Ecto neural progenitor cell (in vitro differentiated cells): ENCODE results near the gene PITPNC1.
"Not testable (repeated sequence)": the region's sequence is repeated elsewhere in the genome, so short reads cannot be mapped to it uniquely, and the experiment has no call there.

Experiments used
- DNase-seq: peaks from one replicate; pipeline ENCODE4 v3.0.0-alpha.2; 2018; ENCODE audit warnings: low spot score

The PITPNC1 gene

GRCh38 chr17:67651218-67651579 is 274.1 kb downstream of the PITPNC1 start:
- not testable (repeated sequence) for DNase-seq

DNA sequence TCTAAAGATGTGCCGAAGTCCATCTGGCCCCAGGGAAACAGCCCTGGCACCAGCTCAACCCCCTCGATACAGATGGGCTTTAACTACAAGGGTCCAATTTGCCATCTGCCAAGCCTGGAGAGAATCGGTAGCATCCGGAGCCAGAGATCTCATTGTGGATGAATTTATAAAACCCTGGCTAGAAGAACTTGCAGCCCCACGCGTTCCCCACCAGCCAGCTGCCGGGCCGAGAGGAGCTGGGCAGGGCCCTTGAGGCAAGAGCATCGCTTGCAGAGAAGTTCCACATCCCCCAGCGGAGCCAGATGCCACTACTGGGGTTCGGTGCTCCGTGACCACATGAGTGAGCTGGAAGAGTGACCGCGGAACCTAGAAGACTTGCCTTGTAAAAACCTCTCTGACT is 275.4 kb downstream of the PITPNC1 start:
- DNase-seq: no peak

DNA sequence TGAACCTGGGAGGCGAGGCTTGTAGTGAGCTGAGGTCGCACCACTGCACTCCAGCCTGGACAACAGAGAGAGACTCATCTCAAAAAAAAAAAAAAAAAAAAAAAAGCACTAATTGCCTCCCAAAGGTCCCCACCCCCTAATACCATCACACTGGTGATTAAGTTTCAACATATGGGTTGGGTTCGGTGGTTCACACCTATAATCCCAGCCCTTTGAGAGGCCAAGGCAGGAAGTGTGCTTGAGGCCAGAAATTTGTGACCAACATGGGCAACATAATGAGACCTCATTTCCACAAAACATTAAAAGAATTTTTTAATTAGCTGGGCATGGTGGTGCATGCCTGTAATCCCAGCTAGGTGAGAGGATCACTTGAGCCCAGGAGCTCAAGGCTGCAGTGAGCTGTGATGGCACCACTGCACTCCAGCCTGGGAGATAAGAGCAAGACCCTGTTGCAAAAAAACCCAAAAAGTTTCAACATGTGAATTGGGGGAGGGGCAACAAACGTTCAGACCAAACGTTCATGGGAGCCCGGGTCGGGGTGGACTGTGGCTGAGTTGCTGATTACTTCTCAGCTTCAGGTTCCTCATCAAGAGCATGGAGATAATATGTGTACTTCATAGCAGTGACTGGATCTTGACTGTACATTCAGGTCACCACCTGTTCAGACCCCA is 278.5 kb downstream of the PITPNC1 start:
- no peak for DNase-seq

DNA sequence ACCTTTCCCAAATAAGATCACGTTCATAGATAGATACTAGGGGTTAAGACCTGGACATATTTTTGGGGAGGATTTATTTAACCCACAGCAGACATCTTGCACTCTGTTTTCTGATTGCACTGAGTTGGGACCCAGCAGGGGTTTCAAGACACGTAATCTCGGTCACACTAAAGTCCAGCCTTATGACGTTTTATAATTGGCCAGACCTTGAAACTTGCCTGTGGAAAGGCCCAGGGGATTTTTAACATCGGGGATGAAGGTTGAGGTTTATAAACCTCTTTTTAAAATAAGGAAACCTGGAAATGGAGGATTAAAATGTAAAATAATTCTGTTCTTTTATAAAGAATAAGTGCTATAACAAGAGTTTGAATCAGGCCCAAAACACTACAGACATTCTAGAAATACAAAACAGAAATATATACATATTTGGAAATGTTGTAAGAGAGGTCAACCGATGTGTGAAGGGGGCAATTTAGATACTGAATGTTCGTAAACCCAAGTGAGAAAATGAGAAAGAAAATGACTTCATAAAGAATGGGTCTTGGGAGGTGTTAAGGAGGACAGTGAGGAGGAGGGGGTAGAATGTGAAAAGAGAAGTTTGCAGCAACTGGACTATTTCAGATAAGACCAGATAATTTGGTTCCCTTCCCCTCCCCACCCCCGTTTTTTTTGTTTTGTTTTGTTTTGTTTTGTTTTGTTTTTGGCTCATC is 279.6 kb downstream of the PITPNC1 start:
- DNase-seq: no peak

DNA sequence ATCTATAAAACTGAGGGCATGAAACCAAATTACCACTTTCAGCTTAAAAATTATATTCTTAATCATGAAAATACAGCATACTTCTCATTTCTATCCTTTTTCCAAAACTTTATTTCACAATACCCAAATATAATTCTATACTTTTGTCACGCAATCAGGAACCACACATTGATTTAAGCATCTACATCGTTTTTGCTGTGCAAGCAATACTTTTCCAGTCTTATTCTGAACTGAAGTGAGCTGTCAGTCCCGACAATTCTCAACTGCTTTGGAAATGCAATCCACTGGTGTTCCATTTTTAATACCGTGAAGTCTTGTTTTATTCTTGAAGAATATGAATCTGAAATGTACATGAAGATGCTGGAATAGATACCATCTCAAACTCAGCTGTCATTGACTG is 280.5 kb downstream of the PITPNC1 start:
- no peak for DNase-seq

DNA sequence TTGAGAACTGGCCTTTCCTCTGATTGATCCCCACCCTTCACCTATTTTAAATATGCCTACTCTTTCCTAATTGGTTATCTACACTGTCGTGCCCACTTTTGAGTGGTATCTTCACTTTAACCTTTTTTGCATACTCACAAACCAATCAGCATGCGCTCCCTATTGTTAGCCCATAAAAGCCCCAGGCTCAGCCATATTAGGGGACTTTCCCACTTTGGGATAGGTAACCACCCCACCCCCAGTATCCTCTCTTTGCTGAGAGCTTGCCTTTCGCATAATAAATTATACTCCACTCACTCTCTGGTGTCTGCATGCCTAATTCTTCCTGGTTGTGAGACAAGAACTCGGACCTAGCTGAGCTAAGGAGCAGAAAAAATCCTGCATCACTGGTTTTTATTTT is 281.2 kb downstream of the PITPNC1 start:
- DNase-seq: no peak

DNA sequence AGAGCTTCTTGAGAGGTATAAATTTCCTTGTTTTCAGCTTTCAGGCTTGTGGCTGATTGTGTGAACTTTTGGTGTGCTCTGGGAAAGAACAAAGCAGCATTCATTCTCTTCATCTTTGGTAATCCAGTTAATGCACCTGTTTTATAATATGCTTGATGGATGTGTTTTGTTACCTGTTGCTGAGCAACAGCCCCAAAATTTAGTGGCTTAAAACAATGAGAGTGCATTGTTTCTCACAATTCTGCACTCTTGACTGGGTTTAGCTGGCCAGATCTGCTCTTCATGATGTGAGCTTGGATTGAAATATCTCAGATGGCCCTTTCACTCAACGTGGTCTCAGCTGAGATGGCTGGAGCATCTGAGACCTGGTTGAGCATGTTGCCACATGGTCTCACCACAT is 281.9 kb downstream of the PITPNC1 start:
- DNase-seq: no peak

GRCh38 chr17:67662712-67663111 is 285.6 kb downstream of the PITPNC1 start:
- DNase-seq: no peak

DNA sequence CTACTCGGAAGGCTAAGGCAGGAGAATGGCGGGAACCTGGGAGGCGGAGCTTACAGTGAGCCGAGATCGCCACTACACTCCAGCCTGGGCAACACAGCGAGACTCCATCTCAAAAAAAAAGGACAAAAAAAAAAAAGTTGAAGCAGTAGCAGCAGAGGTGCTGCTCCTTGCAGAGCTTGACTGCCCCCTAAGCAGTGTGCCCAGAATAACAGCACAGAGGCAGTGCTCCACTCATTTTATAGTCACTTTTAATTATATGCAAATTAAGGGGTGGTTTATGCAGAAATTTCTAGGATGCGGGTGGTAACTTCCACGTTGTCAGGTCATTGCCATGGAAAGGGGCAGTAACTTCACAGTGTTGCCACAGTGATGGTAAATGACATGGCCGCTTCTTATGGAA is 286.4 kb downstream of the PITPNC1 start:
- DNase-seq: no peak

GRCh38 chr17:67666028-67666427 is 288.9 kb downstream of the PITPNC1 start:
- no peak for DNase-seq

GRCh38 chr17:67666710-67667109 is 289.6 kb downstream of the PITPNC1 start:
- no peak for DNase-seq

- no peak for DNase-seq
Measured at GRCh38 chr17:67671493-67671892, 294.4 kb downstream of the PITPNC1 start.

- no peak for DNase-seq
Measured at GRCh38 chr17:67672592-67673335, 295.7 kb downstream of the PITPNC1 start.

DNA sequence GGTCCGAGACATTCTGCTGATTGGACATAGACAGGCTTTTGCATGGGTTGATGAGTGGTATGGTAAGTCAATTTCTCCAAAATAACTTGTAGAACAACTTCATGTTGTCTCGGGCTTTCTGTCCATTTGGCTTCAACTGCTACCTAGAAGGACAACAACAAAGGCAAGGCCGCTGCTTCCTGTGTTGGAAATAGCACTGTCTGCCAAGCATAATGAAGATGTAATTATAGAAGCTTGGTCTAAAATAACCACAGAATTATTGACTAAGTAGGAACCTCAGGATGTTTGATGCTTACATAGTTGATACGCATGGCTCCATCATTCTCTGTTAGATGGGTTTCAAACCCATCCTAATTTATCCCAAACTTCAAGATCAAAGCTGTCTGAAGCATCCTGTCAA is 298.4 kb downstream of the PITPNC1 start:
- no peak for DNase-seq

- no peak for DNase-seq
Measured at GRCh38 chr17:67676305-67676704, 299.2 kb downstream of the PITPNC1 start.

GRCh38 chr17:67678414-67678813 is 301.3 kb downstream of the PITPNC1 start:
- no peak for DNase-seq

GRCh38 chr17:67679225-67679624 is 302.1 kb downstream of the PITPNC1 start:
- DNase-seq: no peak

GRCh38 chr17:67679721-67680120 is 302.6 kb downstream of the PITPNC1 start:
- no peak for DNase-seq

DNA sequence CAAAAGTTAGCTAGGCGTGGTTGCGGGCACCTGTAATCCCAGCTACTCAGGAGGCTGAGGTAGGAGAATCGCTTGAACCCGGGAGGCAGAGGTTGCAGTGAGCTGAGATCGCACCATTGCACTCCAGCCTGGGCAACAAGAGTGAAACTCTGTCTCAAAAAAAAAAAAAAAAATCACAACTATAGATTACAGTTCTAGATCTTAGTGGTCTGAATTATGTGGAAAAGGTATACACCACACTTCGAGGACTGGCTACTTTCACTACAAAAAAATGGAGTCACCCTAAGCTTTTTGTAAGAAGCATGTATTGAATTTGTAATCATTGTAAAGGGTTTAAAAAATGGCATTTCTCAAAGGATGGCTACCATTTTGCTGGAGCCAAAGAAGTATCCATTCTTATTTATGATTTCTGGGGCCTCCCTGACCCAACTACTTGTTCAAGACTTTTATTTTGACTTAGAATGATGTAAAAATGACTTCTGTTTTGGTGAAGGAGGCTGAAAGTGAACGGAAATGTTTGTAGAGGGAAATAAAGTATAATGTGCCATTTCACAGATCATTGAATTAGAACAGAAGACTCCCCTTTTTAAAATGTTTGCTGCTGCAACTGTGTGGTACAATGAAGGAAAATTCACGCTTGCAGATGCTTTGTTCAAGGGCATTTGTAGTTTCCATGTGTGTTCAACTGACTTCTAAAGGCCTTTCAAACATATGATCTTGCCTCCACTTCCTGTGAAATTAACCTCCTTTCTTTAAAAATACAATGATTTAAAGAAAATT is 303.6 kb downstream of the PITPNC1 start:
- no peak for DNase-seq

DNA sequence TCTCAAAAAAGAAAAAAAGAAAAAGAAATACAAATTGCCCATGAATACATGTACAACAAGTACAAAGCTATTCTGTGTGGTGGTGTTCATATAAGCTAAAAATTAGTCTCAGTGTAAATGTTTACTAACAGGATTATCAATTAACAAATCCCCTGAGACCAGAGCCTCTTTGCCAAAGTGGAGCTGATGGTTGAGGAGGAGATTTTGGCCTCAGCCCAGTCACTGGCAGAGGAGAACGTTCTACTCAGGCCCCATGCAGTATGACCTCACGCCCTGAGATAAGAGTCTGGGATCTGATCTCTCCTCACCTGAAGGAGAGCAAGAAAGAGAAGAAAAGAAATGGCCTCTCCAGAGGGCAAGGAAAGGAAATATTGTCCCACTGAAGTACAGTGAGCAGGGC is 305.1 kb downstream of the PITPNC1 start:
- DNase-seq: no peak

DNA sequence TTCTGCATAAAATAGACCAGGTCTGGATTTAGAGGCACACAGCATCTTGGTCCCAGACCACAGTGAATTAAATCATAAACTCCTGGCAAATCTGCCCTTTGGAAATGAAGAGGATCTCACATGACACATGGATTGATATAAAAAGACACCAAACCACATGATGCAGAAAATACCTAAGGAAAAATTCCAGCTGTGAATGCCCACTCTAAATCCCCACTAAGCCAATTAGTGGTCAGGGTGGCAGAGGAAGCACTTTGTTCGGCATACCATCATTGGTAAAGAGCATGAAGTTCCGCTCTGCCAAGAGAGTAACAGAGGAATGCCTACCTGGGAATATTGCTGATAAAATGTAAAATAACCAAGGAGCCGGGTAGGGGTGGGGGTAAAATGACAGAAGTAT is 308.3 kb downstream of the PITPNC1 start:
- DNase-seq: no peak

GRCh38 chr17:67686241-67686640 is 309.2 kb downstream of the PITPNC1 start:
- no peak for DNase-seq

- no peak for DNase-seq
Measured at GRCh38 chr17:67687511-67687910, 310.4 kb downstream of the PITPNC1 start.
